NAMALWA (cell line): ENCODE data around the gene TAGAP.
"Not testable (repeated sequence)": the region's sequence is repeated elsewhere in the genome, so short reads cannot be mapped to it uniquely, and the experiment has no call there.

ENCODE experiments used
- DNase-seq: peaks from one replicate; pipeline ENCODE4 v3.0.0-alpha.2; 2015; ENCODE audit warnings: low spot score

TAGAP gene

DNA sequence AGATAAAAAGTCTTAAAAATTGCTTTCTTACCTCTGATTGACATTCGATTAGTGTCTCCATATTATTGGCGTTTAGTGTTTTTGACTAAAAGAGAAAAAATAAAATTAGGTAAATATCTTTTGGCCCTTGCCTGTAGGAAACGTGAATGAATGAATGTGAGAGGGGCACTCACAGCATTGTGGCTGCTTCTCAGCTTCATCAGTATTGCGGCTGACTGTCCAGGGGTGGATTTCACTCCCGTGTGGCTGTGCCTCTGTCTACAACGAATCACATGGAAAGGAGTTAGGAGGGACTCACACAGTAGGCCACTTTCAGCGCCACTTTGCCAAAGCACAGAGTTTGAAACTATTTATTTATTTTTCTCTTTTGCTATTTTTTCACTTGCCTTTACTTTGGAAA, 844 bp downstream of the TAGAP start:
- DNase-seq, result peak; percentile 63

- peak; percentile 64 for DNase-seq
These were observed 1.5 kb downstream of the TAGAP start for GRCh38 chr6:159043251-159043650.

- DNase-seq, result no peak
These were observed 2.0 kb downstream of the TAGAP start for GRCh38 chr6:159042826-159043181.

GRCh38 chr6:159042003-159042825, 2.6 kb downstream of the TAGAP start:
- DNase-seq, result peak; percentile 92

- no peak for DNase-seq
These were observed 3.6 kb downstream of the TAGAP start for GRCh38 chr6:159041181-159041580.

DNA sequence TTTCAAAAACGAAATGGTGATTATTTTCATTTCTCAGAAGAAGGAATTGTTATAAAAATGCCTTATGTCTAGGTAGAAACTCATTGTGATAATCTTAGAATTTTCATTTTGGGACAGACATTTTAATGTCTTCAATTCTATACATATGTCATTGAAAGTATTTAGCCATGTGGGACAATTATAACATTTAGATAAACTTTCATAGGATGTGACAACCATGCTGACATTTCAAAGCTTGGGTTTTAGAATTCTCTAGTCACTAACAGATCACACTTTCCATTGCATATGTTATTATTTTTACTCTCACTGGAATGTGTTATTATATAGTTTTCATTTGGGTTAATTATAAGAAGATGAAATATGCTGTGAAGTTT, 4.9 kb downstream of the TAGAP start:
- no peak for DNase-seq

DNA sequence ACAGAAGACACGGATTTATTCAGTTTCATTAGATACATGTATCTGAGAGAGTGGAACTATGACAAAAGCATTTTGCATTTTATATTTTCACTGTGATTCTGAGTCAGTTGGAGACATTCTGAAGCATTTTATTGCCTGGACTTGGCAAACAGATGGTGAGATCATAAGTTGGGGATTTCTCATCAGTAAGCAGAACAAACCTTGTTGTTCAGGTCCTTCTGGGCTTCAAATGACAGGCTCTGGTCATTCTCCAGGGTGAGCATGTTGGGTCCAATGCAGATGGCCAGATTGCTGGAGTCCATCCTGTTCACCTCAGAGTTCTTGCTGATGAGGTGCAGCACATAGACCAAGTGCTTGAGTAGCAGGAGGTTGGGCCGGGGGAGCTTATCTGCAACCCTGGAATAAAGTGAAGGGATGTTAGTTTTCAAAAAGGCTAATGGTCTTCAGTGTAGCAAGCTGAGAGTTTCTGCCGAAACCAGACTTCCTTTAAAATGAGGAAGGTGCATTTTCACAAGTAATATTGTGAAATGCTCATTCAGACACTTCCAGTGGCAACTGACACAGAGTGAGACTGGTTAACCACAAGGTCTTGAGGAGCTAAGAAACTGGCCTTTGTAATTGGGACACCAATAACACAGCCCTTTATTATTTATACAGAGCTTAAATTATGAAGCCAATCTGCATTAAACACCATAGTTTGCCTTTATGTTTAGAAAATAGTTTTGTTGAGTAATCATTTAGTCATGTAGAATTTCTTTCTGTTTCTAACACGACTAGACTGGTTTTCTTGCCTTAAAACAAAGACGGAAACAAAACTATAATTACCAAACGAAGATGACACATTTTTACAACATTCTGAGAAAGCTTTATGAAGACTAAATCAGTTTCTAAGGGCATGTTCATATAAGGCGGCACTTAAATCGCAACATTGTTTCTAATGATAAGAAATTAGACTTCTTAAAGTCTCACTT, 5.6 kb downstream of the TAGAP start:
- DNase-seq, result peak; percentile 88

DNA sequence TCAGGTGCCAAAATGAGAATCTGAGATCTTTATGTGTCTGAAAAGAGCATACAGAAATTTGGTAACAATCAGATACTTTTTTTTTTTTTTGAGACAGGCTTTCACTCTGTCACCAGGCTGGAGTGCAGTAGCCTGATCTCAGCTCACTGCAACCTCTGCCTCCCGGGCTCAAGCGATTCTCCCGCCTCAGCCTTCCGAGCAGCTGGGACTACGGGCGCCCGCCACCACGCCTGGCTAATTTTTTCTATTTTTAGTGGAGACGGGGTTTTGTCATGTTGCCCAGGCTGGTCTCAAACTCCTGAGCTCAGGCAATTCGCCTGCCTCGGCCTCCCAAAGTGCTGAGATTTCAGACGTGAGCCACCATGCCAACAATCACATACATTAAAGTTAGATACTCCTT, 6.5 kb downstream of the TAGAP start:
- DNase-seq, result peak; percentile 22

- no peak for DNase-seq
These were observed 7.0 kb downstream of the TAGAP start for GRCh38 chr6:159037756-159038290.

- DNase-seq, result no peak
These were observed 8.1 kb downstream of the TAGAP start for GRCh38 chr6:159036673-159037072.

GRCh38 chr6:159035891-159036290, 8.9 kb downstream of the TAGAP start:
- no peak for DNase-seq

- DNase-seq, result no peak
These were observed 11.4 kb downstream of the TAGAP start for GRCh38 chr6:159033160-159034049.

DNA sequence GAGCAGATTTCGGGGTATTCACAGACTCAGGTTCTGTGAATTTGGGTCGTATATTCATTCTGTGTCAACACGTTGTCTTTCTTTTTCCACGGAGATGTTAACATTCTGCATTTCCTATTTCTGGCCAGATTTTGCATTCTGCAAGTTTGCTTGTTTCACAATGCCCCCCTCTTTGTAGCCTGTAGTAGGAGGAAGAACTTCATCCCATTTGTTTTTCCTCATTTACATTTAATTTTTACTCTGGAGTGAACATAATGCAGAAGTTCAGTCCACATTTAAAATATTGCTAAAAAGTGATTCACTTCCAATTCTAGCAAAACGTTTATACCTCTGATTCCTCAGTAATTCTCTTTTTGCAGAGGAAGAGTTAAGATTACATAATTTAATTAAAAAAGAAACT, 12.9 kb downstream of the TAGAP start:
- DNase-seq, result no peak

DNA sequence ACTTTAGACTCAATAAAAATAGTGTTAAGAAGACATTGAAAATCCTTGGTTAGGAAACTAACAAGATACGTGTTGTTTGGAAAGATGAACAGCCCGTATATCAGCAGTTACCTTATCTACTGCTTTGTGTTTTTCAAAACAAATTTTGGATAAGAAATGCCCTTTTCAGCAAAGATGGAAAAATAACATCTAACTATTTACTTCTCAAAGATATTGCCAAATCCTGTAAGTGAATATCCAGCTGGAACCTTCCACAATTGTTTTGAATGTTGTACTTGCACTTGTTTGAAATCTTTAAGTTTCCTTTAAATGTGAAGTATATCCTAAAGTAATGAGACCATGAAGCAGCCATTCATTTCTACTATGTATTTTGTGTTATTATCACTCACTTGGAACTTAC, 14.6 kb downstream of the TAGAP start:
- DNase-seq, result no peak

GRCh38 chr6:159025224-159025623, 19.6 kb downstream of the TAGAP start:
- DNase-seq, result not testable (repeated sequence)

DNA sequence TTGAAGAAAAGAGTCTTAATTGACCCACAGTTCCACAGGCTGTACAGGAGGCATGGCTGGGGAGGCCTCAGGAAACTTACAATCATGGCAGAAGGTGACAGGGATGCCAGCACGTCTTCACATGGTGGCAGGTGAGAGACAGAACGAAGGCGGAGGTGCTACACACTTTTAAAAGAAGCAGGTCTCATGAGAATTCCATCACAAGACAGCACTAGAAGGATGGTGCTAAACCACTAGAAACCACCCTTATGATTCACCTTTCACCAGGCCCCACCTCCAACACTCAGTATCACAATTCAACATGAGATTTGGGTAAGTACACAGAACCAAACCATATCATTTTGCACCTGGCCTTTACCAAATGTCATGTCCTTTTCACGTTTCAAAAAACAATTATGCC, 20.9 kb downstream of the TAGAP start:
- no peak for DNase-seq

- no peak for DNase-seq
These were observed 24.8 kb downstream of the TAGAP start for GRCh38 chr6:159020011-159020410.

- no peak for DNase-seq
These were observed 26.8 kb downstream of the TAGAP start for GRCh38 chr6:159017757-159018559.

- no peak for DNase-seq
These were observed 30.4 kb downstream of the TAGAP start for GRCh38 chr6:159014406-159014805.

DNA sequence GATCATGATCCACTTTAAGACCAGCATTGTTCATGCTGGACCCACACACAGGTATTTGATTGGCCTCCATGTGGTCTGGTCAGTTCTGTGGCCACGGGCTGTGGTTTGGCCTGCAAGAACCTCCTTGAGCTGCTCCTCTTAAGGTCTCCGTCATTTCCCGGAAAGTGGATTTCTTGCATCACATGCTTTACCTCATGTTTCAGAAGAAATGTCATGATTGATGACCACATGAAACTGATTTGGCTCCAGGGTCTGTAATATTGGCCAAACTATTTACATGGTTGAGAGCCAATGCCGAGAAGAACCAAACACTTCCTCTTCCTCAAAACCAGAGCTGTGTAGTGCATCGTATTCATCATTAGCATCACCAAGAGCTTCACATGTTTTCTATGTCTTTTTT, 31.6 kb downstream of the TAGAP start:
- peak; percentile 23 for DNase-seq

DNA sequence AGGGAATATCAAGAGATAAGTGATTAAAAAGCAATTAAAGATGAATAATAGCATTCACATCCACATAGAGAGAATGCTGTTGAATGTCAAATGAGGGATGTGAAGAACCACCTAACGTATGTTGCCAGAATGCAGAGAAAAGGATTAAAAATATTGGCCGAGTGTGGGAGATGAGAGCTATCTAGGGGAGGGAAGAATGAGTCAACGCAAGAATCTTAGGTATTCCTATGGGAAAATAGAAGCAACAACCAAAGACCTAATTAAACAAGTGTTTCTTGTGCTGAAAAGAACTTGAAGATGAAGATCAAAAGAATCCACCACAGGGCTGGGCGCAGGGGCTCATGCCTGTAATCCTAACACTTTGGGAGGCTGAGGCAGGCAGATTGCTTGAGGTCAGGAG, 32.6 kb downstream of the TAGAP start:
- DNase-seq, result no peak
